Activated naive CD8-positive, alpha-beta T cell treated with anti-CD3 and anti-CD28 coated beads, Interleukin-2, amount 50 U/mL, for 16 hours (primary cell): ENCODE results near the gene HSD17B2.
"Not testable (repeated sequence)": the region's sequence is repeated elsewhere in the genome, so short reads cannot be mapped to it uniquely, and the experiment has no call there.

ENCODE experiments used
- DNase-seq: peaks from one replicate; pipeline ENCODE4 v3.0.0-alpha.2; 2020; ENCODE audit warnings: low read depth, low spot score

Gene HSD17B2

GRCh38 chr16:82034981-82035612 lies at the start of gene HSD17B2:
TSS of gene HSD17B2 (plus strand) at chr16:82035253. CDS start at chr16:82035425, 172 bp downstream.
- DNase-seq: no peak

GRCh38 chr16:81987121-81987520 lies 47.9 kb upstream of the HSD17B2 start:
- DNase-seq: no peak

- no peak for DNase-seq
These were observed 47.3 kb upstream of the HSD17B2 start for GRCh38 chr16:81987706-81988105.

DNA sequence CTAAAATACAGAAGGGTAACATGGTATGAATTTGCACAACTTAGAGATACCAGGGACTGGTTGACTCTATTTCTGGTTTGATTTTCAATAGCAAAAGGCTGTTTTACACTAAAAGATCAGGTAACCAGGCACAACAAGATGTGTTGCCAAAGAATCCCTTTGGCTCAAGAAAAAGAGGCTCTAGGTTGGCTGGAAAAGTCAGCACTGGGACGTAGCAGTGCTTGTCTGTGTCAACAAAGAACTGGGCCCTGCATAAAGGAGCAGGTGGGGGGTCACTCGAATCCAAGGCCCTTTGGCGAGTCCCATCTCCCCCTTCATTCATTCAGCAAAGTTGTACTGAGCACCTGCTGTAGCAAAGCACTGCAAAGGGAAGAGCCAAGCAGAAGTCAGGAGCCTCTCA lies 42.2 kb upstream of the HSD17B2 start:
- DNase-seq: no peak

DNA sequence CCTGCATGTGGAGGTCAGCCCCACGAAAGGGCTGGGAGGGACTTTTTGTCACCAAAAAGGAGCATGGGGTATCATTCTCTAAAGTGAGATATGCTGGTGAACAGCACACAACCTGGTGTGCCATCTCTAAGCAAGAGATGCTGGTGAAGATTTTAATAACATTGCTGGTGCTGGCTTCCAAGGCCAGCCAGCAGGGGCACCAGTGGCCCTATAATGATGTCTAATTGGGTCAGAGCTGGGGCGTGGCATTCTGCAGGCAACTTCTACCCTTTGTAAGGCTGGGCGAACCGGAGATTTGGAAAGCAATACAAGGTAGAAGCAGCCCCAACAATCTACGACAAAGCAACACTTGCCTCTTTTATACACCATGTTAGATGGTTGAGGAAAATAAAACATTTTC lies 40.6 kb upstream of the HSD17B2 start:
- no peak for DNase-seq

GRCh38 chr16:81995651-81996050 lies 39.4 kb upstream of the HSD17B2 start:
- DNase-seq: no peak

- no peak for DNase-seq
These were observed 38.2 kb upstream of the HSD17B2 start for GRCh38 chr16:81996664-81997509.

DNA sequence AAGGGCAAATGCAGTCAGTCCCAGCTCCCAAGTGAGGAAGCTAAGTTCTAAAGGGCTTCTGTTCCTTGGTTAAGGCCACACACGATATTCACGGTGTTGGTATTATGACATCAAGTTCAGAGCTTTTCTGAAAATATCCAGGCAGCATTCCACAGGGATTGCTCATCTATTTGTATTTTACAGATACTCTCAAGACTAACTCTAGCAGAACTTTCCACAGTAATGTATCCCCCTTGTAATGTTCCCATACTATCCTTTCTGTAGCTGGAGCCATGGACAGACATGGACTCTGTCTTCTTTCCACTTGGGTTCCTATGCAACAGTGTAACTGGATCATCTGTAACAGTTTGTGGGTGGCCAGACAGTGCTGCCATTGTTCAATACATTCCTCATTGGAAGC lies 37.3 kb upstream of the HSD17B2 start:
- no peak for DNase-seq

DNA sequence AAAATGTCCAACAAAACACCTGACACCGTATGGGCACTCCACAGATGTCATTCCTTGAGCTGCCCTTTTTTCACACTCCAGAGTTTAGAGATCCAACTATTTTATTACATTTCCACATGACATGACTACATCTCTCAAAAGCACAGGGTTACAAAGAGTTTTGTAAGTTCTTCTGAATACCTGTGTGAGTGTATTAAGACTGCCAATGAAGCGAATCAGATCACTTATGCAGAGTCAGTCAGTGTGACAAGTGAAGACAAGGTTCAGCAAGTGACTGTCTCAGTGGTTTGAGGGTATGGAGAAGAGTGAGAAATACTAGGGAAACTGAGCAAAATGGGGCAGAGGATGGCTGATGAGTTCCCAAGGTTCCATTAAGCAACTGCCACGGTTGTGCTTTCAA lies 32.2 kb upstream of the HSD17B2 start:
- DNase-seq: no peak

- DNase-seq: no peak
These were observed 30.5 kb upstream of the HSD17B2 start for GRCh38 chr16:82004601-82005000.

DNA sequence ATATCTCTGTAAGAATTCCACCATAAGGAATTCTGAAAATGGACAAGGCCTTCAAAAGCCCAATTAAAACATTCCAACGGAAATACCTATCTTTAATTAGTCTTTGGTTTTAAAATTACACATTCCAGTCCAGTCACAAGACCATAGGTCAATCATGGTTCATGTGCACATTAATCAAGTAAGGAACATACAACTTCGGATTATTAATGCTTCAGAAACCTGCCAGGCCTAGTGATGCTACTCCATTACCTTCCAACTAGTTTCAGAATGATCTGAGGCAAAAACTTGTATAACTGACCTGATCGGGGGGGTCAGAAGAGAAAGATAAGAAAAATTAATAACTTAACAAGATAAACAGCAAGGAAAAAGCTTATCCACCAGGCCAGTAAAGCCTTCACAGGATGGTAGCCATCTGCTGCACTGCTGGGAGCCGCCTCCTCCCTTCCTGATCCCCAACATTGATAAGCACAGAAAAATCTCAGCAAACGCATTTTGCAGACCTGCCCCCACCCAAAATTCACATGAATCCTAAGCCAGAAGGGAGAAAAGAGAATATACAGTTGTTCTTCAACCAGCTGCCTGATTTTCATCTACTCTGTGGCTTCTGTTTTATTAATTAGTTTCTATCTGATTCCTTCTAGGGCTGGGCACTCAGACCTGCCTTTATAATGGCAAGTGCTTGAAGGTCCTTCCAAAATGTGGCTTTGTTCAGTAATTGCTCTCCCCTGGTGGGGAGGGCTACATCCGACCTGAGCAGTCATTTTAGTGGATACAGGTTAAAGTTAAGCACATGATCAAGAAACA lies 29.8 kb upstream of the HSD17B2 start:
- DNase-seq: no peak

GRCh38 chr16:82006036-82006435 lies 29.0 kb upstream of the HSD17B2 start:
- no peak for DNase-seq

DNA sequence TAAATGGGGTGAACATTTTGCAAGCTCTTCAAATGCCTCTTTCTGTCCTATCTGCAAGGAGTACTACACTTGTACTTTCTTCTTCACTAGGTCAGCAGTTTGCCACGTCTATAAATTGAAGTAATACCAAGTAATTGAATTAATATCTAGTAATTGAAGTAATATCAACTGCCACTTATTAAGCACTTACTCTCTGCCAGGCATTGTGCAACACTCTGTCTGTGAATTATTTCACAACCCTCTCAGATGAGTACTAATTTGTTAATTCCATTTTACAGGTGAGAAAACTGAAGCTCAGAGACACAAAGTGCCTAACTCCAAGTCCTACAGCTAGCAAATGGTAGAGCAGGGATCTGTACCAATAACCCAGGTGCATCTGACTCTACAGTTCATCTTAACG lies 27.9 kb upstream of the HSD17B2 start:
- DNase-seq: no peak

GRCh38 chr16:82008957-82009592 lies 26.0 kb upstream of the HSD17B2 start:
- DNase-seq: no peak

GRCh38 chr16:82009789-82010188 lies 25.3 kb upstream of the HSD17B2 start:
- DNase-seq: not testable (repeated sequence)

DNA sequence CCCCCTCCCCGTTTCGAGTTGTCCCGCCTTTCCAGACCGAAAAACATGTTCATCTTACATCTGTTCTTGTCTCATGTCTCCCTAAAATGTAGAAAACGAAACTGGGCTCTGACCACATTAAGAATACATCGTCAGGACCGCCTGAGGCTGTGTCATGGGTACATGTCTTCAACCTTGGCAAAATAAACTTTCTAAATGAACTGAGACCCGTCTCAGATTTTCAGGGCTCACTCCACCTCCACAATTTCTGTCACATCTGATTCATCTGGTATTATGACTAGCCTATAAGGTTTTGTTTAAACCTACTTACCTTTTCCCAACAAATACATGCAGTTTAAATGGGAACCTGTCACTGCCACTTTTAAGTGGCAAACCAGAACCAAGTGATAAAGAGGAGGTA lies 24.4 kb upstream of the HSD17B2 start:
- no peak for DNase-seq

- no peak for DNase-seq
These were observed 23.8 kb upstream of the HSD17B2 start, which contains the start of gene SDR42E1 for GRCh38 chr16:82011199-82011641. TSS of gene SDR42E1 (minus strand) at chr16:82011470. CDS start at chr16:82000858, 10,612 bp downstream.

GRCh38 chr16:82013139-82013538 lies 21.9 kb upstream of the HSD17B2 start:
- no peak for DNase-seq

- no peak for DNase-seq
These were observed 18.8 kb upstream of the HSD17B2 start for GRCh38 chr16:82016263-82016662.

- no peak for DNase-seq
These were observed 18.1 kb upstream of the HSD17B2 start for GRCh38 chr16:82016964-82017363.

GRCh38 chr16:82017911-82018568 lies 17.0 kb upstream of the HSD17B2 start:
- no peak for DNase-seq
